ENCODE data around the gene NT5DC4.
"Not testable (repeated sequence)": the region's sequence is repeated elsewhere in the genome, so short reads cannot be mapped to it uniquely, and the experiment has no call there.

Gene NT5DC4

GRCh38 chr2:112714331-112714730 lies 6.5 kb upstream of the NT5DC4 start:
- TF ChIP-seq CTCF (IDR thresholded peaks at IDR 0.05; ENCODE audit: insufficient read depth, low read depth, low read length, missing control alignments) = no peak
- no peak for DNase-seq (ENCODE audit: low read depth)
- H3K4me3 ChIP-seq (ENCODE audit: low read length) = no peak overlapping the region

- DNase-seq (ENCODE audit: low read depth) = peak; percentile 87
- H3K4me3 ChIP-seq (ENCODE audit: low read length) = no peak overlapping the region
- TF ChIP-seq CTCF (IDR thresholded peaks at IDR 0.05; ENCODE audit: insufficient read depth, low read depth, low read length, missing control alignments) = no peak
Observed at GRCh38 chr2:112714836-112715631, 5.8 kb upstream of the NT5DC4 start.

- DNase-seq (ENCODE audit: low read depth); H3K4me3 ChIP-seq (ENCODE audit: low read length): not testable (repeated sequence)
Observed at GRCh38 chr2:112716094-112716493, 4.7 kb upstream of the NT5DC4 start.

- not testable (repeated sequence) for DNase-seq (ENCODE audit: low read depth); H3K4me3 ChIP-seq (ENCODE audit: low read length)
Observed at GRCh38 chr2:112716826-112717352, 3.9 kb upstream of the NT5DC4 start.

- no peak for DNase-seq (ENCODE audit: low read depth)
- no peak overlapping the region for H3K4me3 ChIP-seq (ENCODE audit: low read length)
- no peak for TF ChIP-seq CTCF (IDR thresholded peaks at IDR 0.05; ENCODE audit: insufficient read depth, low read depth, low read length, missing control alignments)
Observed at GRCh38 chr2:112718863-112719370, 1.9 kb upstream of the NT5DC4 start.

- no peak for TF ChIP-seq CTCF (IDR thresholded peaks at IDR 0.05; ENCODE audit: insufficient read depth, low read depth, low read length, missing control alignments)
- H3K4me3 ChIP-seq (ENCODE audit: low read length) = no peak overlapping the region
- no peak for DNase-seq (ENCODE audit: low read depth)
Observed at GRCh38 chr2:112721819-112722522, 1.2 kb downstream of the NT5DC4 start.

- DNase-seq (ENCODE audit: low read depth) = no peak
- no peak for TF ChIP-seq CTCF (IDR thresholded peaks at IDR 0.05; ENCODE audit: insufficient read depth, low read depth, low read length, missing control alignments)
- no peak overlapping the region for H3K4me3 ChIP-seq (ENCODE audit: low read length)
Observed at GRCh38 chr2:112722816-112723546, 2.2 kb downstream of the NT5DC4 start.
